Osteocyte (in vitro differentiated cells): Measurements from ENCODE around the gene IPPK. TPM values are rescaled to one million over a fixed set of nuclear protein-coding genes. Genes with fewer than 3 reads are reported as not detected.
"Not testable (repeated sequence)": the region's sequence is repeated elsewhere in the genome, so short reads cannot be mapped to it uniquely, and the experiment has no call there.

Experiments
- DNase-seq: peaks from one replicate; pipeline ENCODE4 v3.0.0; 2021; ENCODE audit warnings: mixed read lengths; ENCODE audit not compliant: unreplicated experiment; ENCODE audit errors: extremely low spot score
- H3K27ac Mint-ChIP-seq: one replicate; pipeline ENCODE4 v1.8.0; 2021; ENCODE audit warnings: mild to moderate bottlenecking, mixed read lengths; ENCODE audit not compliant: unreplicated experiment
- H3K27me3 Mint-ChIP-seq: one replicate; pipeline ENCODE4 v1.8.0; 2021; ENCODE audit warnings: mixed read lengths; ENCODE audit not compliant: unreplicated experiment
- H3K36me3 Mint-ChIP-seq: one replicate; pipeline ENCODE4 v1.8.0; 2021; ENCODE audit warnings: mixed read lengths; ENCODE audit not compliant: unreplicated experiment
- H3K4me1 Mint-ChIP-seq: one replicate; pipeline ENCODE4 v1.8.0; 2021; ENCODE audit warnings: mixed read lengths; ENCODE audit not compliant: unreplicated experiment
- H3K4me3 Mint-ChIP-seq: one replicate; pipeline ENCODE4 v1.8.0; 2021; ENCODE audit warnings: mild to moderate bottlenecking, moderate library complexity, mixed read lengths; ENCODE audit not compliant: unreplicated experiment
- H3K9me3 Mint-ChIP-seq: one replicate; pipeline ENCODE4 v1.8.0; 2021; ENCODE audit warnings: mixed read lengths; ENCODE audit not compliant: unreplicated experiment
- CTCF ChIP-seq: fragments of 200-600 bp; sonication (generic); IDR thresholded peaks from 2 replicates; pipeline ENCODE4 v1.5.0; 2021; ENCODE audit warnings: antibody characterized with exemption, mild to moderate bottlenecking, moderate library complexity
- total RNA-seq: library from RNA; stranded (reverse); gene quantifications from 2 replicates; pipeline ENCODE4 v1.2.1, GENCODE V29; 2021

IPPK gene
- total RNA-seq, 1 donor from 2014 or later = 6.4 TPM

DNA sequence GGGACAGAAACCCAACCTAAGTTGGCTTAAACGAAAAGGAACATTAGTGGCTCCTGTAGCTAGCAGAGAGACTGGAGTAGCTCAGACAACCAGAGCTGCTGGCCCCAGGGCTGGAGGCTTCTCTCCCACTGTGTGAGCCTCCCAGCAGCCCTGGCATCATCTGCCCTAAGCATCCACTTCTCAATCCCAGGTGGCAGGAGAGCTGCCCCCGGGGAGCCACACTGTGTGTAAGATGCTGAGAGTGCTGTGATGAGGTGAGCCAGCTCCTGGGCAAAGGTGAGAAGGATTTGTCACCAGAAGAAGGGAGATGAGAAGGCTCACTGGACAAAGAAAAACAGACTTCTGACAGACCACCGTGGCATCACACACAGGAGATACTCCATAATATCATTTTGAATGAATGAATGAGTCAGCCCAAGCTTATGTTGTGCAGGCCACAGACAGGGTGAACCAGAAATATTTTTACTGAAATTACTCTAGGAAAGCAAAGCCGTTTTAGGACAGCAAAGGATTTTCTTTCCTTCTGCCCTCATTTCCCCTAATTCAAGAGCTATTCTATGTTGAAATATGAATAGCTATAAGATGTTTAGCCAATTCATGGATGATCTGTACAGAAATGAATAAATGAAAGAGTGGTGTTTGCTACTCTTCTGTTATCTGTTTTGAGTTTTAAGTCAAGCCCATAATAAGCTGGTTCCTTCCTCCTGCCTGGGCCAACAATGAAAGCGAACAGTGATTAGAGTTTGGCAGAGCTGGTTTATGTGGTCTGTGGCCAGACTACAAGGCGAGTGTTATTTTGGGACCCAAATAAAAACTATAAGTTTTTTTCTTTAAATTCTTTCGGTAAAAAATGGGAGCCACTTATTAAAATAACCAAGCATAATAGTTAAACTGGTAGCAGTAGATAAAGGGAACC lies 76.7 kb downstream of the IPPK start:
- H3K4me3 Mint-ChIP-seq = no peak overlapping the region
- H3K27ac Mint-ChIP-seq = peak overlapping the region; percentile 39
- peaks cover 40% of the 10 kb centered on the region for H3K4me1 Mint-ChIP-seq
- no peak for TF ChIP-seq CTCF
- DNase-seq = no peak
- no peaks in the 10 kb centered on the region for H3K9me3 Mint-ChIP-seq
- no peaks in the 10 kb centered on the region for H3K36me3 Mint-ChIP-seq
- H3K27me3 Mint-ChIP-seq = no peaks in the 10 kb centered on the region

DNA sequence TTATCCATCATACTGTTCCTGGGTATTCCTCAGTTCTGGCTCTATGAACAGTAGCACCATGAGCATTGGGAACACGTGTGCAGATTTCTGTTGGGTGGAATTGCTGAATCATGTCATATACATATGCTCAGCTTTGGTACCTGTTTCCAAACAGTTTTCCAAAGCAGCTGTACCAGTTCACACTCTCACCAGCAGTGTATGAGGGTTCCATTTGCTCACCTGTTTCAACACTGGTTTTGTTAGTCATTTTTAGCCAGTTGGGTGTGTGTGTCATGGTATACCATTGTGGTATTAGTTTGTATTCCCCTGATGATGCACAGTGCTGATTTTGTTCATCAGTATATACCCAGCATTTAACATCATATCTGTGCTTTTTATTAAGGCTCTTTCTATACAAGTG lies 77.4 kb downstream of the IPPK start:
- H3K4me1 Mint-ChIP-seq = peaks cover 33% of the 10 kb centered on the region
- H3K27ac Mint-ChIP-seq = no peak overlapping the region
- TF ChIP-seq CTCF = no peak
- DNase-seq = no peak
- no peaks in the 10 kb centered on the region for H3K9me3 Mint-ChIP-seq
- H3K27me3 Mint-ChIP-seq = no peaks in the 10 kb centered on the region
- H3K36me3 Mint-ChIP-seq = no peaks in the 10 kb centered on the region
- H3K4me3 Mint-ChIP-seq = no peak overlapping the region

GRCh38 chr9:92590377-92590776 lies 79.6 kb downstream of the IPPK start:
- peaks cover 5% of the 10 kb centered on the region for H3K9me3 Mint-ChIP-seq
- peak overlapping the region; percentile 11 for H3K4me3 Mint-ChIP-seq
- H3K27me3 Mint-ChIP-seq = no peaks in the 10 kb centered on the region
- peaks cover 32% of the 10 kb centered on the region for H3K4me1 Mint-ChIP-seq
- no peak for DNase-seq
- peak overlapping the region; percentile 80 for H3K27ac Mint-ChIP-seq
- H3K36me3 Mint-ChIP-seq = peaks cover 4% of the 10 kb centered on the region
- no peak for TF ChIP-seq CTCF

- peaks cover 5% of the 10 kb centered on the region for H3K9me3 Mint-ChIP-seq
- no peak for DNase-seq
- no peak for TF ChIP-seq CTCF
- H3K27me3 Mint-ChIP-seq = no peaks in the 10 kb centered on the region
- H3K4me1 Mint-ChIP-seq = peaks cover 32% of the 10 kb centered on the region
- H3K36me3 Mint-ChIP-seq = peaks cover 4% of the 10 kb centered on the region
- peak overlapping the region; percentile 80 for H3K27ac Mint-ChIP-seq
- no peak overlapping the region for H3K4me3 Mint-ChIP-seq
Measured at GRCh38 chr9:92589923-92590322, 80.0 kb downstream of the IPPK start.

DNA sequence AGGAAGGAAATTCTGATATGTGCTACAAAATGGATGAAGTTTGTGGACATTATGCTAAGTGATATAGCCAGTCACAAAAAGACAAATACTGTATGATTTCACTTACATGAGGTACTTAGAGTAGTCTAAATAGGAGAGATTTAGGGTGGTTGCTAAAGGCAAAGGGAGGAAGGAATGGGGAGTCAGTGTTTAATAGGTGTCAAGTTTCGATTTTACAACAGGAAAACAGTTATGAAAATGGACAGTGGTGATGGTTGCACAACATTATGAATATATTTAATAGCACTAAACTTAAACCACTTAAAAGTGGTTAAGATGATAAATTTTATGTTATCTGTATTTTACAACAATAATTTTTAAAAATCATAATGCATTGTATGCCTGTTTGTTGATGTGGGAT lies 93.8 kb downstream of the IPPK start:
- H3K9me3 Mint-ChIP-seq = peaks cover 14% of the 10 kb centered on the region
- no peak overlapping the region for H3K4me3 Mint-ChIP-seq
- H3K4me1 Mint-ChIP-seq = peaks cover 6% of the 10 kb centered on the region
- no peak for DNase-seq
- no peaks in the 10 kb centered on the region for H3K27me3 Mint-ChIP-seq
- H3K36me3 Mint-ChIP-seq = peaks cover 9% of the 10 kb centered on the region
- no peak overlapping the region for H3K27ac Mint-ChIP-seq
- no peak for TF ChIP-seq CTCF

DNA sequence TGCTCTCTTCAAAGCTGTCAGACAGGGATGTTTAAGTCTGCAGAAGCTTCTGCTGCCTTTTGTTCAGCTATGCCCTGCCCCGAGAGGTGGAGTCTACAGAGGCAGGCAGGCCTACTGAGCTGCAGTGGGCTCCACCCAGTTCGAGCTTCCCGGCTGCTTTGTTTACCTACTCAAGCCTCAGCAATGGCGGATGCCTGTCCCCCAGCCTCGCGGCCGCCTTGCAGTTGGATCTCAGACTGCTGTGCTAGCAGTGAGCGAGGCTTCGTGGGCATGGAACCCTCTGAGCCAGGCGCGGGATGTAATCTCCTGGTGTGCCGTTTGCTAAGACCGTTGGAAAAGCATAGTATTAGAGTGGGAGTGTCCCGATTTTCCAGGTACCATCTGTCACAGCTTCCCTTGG lies 96.3 kb downstream of the IPPK start:
- H3K4me3 Mint-ChIP-seq, DNase-seq, H3K27me3 Mint-ChIP-seq, H3K27ac Mint-ChIP-seq, H3K36me3 Mint-ChIP-seq, H3K4me1 Mint-ChIP-seq: not testable (repeated sequence)
- peaks cover 15% of the 10 kb centered on the region for H3K9me3 Mint-ChIP-seq

DNA sequence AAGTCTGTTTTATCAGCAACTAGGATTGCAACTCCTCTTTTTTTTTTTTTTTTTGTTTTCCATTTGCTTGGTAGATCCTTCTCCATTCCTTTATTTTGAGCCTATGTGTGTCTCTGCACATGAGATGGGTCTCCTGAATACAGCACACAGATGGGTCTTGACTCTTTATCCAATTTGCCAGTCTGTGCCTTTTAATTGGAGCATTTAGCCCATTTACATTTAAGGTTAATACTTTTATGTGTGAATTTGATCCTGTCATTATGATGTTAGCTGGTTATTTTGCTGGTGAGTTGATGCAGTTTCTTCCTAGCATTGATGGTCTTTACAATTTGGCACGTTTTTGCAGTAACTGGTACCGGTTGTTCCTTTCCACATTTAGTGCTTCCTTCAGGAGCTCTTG lies 98.1 kb downstream of the IPPK start:
- H3K9me3 Mint-ChIP-seq = peaks cover 17% of the 10 kb centered on the region
- H3K27me3 Mint-ChIP-seq, H3K27ac Mint-ChIP-seq, DNase-seq, H3K4me3 Mint-ChIP-seq, H3K36me3 Mint-ChIP-seq, H3K4me1 Mint-ChIP-seq: not testable (repeated sequence)
